Activated naive CD8-positive, alpha-beta T cell treated with anti-CD3 and anti-CD28 coated beads, Interleukin-2, amount 50 U/mL, for 16 hours (primary cell): Measurements from ENCODE around the gene FFAR2.
"Not testable (repeated sequence)": the region's sequence is repeated elsewhere in the genome, so short reads cannot be mapped to it uniquely, and the experiment has no call there.

Experiments
- DNase-seq: peaks from one replicate; pipeline ENCODE4 v3.0.0-alpha.2; 2020; ENCODE audit warnings: low read depth, low spot score

FFAR2 gene

DNA sequence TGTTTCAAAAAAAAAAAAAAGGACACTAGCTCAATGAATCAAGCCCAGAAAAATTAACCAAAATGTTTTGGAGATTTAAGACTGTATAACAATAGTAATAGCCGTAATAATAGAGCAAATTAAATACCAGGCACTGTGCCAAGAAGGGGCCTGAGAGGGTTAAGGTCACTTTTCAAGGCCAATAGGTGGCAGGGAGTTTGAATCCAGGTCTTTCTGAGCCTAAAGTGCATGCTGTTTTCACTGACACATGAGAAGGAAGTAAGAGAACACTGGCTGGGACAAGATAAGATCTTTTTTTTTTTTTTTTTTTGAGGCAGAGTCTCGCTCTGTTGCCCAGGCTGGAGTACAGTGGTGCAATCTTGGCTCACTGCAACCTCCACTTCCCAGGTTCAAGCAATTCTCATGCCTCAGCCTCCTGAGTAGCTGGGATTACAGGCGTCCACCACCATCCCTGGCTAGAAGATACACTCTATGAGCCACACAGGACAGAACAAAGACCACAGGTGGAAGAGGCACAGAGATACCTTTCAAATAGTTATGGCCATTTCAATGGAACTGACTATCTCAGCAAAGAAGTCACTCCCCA is 7.7 kb downstream of the FFAR2 start:
- no peak for DNase-seq

DNA sequence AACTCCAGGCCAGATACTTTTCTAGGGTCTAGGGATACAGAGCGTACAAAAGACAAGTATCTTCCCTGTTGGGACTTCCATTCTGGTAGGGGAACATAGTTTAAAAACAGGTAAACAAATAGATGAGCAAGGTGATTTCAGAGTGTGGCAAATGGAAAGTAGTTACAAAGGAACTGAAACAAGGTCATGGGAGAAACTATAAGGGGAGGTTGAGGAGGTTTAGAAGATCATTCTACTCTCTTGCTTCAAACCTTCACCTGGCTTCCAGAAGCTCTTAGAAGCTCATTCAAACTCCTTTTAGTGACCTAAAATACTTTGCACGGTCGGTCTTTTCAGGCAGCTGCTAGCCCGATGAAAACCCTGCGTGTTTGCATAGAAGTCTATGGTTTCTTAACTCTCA is 9.1 kb downstream of the FFAR2 start:
- no peak for DNase-seq

DNA sequence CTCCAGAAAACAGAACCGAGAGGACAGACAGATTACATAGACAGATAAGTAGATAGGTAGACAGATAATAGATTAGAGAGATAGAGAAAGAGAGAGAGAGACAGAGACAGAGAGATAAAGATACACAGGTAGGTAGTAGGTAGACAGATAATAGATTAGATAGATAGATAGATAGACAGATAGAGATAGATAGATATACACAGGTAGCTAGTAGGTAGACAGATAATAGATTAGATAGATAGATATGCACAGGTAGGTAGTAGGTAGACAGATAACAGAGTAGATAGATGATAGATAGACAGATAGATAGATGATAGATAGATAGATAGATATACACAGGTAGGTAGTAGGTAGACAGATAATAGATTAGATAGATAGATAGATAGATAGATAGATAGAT is 10.1 kb downstream of the FFAR2 start:
- no peak for DNase-seq

DNA sequence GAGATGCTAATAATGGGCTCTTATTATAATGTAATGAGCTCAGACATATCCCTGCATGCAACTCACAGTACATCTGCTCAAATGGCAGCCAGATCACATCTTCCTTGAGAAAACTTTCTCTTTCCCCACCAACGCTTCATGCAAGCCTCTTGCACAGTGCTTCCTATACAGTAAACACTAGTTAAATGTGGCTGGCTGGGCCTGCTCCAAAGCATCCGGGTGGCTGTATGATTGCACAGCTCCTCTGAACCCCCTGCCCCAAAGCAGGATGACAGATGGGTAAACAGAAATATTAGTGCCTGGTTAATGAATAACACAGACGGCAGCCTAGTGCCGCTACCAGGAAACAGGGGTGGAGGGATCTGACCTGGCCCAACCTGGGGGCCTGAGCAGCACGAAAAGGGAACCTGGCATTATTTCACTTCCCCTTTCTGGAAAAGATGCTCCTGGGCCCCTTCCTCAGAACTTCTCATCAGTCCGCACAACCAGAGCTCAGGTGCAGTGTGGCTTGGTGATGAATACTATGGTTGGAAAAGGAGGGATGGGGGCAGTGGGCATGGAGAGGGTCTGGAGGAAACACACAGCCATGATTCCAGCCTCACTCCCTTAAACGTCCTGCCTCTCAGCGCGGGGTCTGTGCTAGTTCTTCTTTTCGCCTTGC is 10.8 kb downstream of the FFAR2 start:
- DNase-seq: no peak

DNA sequence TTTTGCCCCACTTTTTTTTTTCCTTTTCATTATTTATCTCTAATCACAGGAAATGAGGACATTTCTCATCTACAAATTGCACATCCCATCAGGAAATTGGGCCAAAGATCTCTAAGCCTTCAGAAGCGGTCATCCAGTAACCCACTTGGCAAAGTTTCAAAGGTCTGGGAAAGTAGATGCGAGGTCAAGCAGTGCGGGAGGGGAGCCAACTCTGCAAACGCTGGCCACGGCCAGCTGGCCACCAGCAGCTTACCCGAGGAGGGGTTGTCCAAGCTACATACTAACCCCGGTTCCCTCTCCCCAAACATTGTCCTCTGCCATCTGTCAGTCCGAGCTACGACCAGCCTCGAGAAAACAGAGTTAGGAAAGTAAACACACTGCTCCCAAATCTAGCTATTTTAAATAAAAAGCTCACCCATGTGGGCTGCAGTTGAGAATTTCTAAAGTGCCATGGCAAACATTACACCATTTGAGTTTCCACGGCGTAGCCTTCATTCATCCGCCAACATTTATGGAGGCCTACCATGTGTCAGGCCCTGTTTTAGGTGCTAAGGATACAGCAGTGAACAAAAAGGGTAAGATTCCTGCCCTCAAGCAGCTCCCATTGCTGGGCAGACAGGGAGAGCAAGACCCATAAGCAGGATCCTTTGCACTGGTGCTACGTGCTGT is 11.5 kb downstream of the FFAR2 start:
- DNase-seq: no peak

DNA sequence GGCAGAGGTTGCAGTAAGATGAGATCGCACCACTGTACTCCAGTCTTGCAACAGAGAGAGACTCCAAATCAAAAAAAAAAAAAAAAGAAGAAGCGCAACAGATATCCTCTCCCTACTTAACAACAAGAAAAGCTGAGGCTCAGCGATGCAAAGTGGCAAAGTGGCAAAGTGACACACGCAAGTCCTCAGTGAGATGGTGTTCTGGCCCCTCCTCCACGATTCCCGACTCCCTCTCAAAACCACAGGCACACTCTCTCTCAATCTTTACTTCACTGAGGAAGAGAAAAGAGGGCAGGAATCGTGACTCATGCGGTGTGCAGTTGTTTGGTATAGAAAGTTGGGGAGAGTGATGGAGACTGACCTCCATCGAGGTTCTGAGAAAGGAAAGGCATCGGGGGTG is 12.6 kb downstream of the FFAR2 start:
- DNase-seq: no peak

DNA sequence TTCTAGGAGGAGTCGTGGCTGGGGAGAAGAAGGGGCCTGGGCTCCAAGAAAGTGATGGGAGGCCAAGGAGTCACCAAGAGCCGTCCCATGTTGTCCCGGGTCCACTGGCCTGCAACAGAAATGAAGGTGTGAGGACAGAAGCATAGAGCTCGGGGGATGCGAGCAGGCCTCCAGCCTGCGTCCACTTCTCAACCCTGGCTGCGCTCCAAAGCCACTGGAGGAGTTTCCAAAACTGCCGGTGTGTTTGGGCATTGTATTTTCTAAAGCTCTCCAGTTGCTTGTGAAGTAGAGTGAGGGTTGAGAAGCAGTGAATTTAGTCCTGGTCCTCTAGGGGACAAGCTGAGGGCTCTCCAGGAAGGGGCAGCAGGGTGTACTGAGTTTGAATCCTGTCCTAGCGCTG is 13.0 kb downstream of the FFAR2 start:
- DNase-seq: no peak

DNA sequence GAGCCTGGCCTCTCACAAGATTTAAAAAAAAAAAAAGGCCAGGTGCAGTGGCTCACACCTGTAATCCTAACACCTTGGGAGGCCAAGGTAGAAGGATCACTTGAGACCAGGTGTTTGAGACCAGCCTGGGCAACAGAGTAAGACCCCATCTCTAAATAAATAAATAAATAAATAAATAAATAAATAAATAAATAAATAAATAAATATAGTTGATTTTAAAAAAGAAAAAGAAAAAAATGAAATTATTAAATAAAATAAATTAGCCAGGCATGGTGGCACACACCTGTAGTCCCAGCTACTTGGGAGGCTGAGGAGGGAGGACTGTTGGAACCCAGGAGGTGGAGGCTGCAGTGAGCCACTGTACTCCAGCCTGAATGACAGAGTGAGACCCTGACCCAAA is 13.7 kb downstream of the FFAR2 start:
- not testable (repeated sequence) for DNase-seq

DNA sequence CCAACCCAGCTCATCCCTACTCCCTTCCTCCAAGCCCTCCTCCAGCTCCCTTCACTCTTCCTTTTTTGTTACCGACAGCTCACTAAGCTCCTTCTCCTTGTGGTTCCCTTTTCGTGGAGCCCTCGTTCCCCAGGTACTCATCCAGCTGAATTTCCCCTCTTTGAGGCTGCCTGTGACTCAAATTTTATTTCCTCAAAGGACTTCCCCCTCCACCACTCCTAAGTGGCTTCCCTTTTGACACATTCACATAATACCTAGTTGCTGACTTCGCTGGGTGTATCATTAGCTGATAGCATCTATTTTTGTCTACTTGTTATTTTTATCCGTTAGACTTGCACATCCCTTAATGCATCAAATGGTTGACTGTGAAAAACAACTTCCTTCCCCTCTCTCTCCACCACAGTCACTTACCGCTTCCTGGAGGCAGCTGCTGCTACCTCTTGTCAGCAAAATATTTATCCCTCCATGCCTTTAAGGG is 14.5 kb downstream of the FFAR2 start:
- DNase-seq: no peak

DNA sequence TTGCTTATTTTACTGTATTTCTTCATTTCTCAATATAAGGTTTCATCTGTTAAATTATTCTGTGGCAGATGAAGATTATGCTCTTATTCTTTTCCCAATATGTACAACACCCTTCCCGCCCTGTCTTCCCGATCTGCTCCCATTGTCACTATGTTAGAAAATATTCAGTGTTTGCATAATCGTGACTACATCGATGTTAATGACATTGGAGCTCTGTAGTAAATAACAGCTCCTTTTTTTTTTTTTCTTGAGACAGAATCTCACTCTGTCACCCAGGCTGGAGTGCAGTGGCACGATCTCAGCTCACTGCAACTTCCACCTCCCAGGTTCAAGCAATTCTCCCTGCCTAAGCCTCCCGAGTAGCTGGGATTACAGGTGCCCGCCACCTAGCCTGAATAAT is 14.9 kb downstream of the FFAR2 start:
- DNase-seq: not testable (repeated sequence)

DNA sequence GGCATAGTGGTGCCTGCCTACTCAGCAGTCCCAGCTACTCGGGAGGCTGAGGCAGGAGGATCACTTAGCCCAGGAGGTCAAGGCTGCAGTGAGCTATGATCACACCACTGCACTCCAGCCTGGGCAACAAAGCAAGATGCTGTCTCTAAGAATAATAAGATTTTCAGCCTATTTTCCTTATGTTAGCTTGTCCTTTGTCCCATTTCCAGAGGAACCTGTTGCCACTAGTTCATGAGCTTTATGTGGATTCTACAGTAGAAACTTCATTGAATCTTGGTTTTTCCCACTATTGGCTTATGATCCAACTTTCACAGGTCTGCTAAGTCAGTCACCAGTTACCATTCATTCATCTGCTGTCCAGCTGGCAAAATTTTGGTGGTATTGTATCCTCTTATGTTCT is 18.2 kb downstream of the FFAR2 start:
- DNase-seq: no peak

DNA sequence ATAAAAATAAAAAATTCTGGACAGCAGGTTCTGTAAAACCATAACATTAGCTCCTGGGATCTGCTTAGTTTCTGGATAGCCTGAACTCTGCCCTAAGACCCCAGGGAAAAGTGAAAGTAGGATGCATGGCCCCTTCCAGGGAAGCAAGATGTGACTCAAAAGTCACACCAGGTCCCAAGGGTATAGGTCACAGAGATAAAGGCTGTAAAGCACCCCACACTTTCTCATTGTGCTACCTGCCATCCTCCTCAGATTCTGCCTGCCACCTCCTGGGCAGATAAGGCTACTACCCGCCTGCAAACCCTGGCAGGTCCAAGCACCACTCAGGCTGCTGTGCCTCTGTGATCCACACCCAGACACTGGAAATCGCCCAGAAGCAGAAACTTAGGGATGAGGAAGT is 20.6 kb downstream of the FFAR2 start:
- peak; percentile 12 for DNase-seq

DNA sequence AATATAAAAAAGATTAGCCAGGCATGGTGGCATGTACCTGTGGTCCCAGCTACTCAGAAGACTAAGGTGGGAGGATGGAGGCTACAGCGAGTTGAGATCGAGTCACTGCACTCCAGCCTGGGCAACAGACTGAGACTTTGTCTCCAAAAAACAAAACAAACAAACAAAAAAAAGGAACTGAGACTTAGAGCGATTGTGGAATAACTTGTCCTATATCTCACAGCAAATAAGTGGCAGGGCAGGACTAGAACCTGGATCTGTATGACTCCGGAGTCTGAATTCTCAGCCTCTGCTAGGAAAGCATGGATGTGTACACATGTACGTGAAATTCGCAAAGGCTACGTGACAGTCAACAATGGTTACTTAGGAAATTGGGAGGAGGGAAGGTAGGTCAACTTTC is 22.1 kb downstream of the FFAR2 start:
- DNase-seq: no peak

DNA sequence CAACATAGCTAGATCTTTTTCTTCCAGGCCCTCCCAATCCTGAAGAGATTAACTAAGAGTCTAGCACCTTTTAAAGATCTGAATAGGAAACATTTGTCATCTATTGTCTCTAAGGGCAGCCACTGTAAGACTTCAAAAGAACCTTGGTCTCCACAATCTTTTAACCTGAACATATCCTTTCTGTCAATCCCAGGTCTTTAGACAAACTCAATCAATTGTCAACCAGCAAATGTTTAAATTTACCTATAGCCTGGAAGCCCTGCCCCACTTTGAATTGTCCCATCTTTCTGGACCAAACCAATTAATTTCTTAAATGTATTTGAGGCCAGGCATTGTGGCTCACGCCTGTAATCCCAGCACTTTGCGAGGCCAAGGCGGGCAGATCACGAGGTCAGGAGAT is 23.0 kb downstream of the FFAR2 start:
- DNase-seq: not testable (repeated sequence)

DNA sequence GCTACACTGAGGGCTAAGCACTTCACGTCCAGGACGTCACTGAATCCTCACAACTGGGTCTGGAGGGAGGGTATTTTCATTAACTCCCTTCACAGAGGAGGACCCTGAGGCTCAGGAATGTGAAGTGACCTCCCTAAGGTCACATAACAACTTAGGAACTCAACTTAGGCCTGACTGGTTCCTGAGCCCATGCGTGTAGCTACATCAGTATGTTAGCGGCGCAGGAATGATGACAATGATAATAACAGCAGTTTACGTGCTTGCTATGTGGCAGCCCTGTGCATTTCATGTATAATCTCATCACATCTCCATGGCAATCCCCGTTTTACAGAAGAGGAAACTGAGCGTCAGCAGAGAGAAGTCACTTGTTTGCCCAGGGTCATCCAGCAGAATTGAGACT is 23.9 kb downstream of the FFAR2 start:
- DNase-seq: no peak

DNA sequence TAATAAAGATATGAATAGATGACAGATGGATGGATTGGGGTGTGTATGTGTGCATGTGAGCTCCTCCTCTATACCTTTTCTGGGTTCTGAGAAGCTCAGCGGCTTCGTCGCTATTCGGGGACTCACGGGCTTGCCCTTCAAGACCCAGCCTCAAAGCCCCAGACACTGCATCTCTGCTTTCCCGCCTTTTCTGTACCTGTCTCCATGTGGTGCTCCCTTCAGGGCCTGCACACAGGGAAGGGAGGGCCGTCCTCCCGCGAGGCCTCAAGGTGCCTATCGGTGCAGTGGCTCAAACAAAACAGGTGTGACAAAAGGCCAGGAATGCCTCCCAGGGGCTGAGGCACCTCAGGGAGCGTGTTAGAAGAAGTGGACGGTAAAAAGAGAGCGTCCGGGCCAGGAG is 26.0 kb downstream of the FFAR2 start:
- DNase-seq: no peak

DNA sequence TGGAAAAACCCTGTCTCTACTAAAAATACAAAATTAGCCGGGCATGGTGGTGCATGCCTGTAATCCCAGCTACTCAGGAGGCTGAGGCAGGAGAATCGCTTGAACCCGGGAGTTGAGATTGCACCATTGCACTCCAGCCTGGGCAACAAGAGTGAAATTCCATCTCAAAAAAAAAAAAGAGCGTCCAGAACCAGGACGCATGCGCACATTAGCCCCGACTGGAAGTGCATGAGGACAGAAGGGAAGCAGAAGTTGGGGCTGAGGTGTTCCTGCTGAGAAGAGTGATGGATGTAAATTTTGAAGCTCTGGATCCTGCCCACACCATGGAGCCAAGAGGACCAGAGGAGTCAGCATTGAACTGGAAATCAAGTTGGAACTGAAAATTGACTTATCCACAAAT is 26.5 kb downstream of the FFAR2 start:
- DNase-seq: not testable (repeated sequence)

DNA sequence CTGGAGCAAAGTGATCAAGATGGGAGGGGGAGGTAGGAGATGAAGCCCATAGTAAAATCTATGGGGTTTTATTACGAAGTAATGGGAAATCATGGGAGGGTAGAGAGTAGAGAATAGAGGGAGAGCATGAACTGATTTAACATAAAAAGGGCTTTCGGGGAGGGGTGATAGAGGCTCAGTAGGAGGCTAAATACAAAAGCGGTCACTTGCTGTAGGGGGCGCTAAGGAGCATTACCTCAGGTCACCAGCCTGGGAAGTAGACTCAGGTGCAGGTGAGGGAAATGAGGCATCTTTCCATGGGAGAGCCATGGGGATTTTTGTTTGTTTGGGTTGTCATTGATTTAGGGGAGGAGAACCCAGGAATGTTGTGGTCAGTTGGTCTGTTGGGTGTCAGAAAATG is 28.1 kb downstream of the FFAR2 start:
- no peak for DNase-seq

DNA sequence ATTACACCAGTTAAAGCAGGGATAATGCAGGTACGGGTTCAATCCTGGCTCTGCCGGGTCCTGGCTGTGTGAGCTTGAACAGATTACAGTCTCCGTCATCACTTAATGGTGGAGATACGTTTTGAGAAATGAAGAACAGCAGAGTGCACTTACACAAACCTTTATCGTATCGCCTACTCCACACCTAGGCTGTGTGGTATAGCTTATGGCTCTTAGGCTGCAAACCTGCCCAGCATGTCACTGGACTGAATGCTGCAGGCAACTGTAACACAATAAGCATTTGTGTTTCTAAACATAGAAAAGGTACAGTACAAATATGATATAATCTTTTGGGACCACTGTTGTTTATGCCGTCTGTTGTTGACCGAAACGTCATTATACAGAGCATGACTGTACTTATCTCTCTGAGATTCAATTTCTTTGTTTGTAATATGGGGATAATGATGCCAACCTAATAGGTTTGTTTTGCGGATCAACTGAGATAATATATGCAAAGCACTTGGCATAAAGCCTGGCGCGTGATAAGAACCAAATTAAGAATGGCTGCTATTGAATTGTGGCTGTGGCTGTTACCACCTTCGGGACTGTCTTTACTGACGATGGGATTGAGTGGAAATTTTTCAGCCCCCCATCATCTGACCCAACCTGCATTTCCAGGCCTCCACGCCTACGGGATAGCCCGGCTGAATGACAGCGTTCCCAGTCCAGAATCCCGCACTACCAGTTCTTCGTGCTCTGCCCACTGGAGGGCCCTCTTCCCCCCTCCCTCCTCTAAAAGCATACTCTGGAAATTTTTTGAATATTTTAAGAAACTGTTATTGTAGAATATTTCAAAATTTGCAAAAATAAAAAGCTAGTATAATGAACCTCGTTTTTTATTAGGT is 31.0 kb downstream of the FFAR2 start:
- DNase-seq: no peak

DNA sequence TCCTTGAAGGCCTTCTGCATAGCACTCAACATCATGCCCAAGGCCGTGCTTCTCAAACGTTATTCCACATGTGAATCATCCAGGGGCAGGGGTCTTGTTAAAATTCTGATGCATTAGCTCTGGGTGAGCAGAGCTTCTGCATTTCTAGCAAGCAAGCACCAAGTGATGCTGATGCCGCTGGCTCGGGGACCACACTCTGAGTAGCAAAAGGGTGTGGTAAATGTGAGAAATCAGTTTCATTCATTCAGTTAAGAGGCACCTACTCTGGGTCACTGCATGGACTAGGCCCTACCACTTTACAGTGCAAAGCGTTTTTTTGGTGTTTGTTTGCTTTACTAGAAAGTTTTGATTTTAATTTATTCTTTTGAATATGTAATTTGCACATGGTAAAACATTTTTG is 35.0 kb downstream of the FFAR2 start:
- DNase-seq: no peak

DNA sequence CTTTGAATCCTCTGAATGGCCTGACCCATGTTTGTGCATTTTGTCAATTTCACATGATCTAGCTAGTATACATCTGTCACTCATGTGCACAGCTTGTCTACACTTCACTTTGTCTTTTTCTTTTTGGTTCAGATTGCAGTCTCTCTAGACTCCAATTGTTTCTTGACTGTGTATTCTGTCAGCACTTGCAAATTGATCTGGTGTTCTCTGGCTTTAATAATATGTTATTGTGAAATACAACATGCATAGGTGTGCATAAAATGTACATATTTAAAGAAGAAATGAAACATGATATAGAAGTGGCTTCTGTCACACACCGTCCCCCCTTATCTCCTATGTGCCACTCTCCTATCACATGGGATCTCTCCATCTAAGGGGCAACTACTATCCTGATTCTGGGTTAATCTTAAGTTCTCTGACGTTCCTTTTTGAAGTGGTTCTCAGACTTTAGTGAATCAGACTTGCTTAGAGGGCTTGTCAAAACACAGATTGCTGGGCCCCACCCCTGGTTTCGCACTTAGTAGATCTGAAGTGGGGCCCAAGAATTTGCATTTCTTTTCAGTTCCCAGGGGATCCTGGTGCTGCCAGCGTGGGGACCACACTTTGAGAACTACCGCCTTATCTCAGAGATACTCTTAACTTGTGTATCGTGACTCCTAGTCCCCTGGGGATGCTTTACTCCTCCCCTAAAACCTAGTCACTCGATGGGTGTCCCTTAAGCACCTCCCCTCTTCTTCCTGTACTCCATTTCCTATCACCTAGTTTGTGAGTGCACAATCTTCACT is 36.4 kb downstream of the FFAR2 start:
- no peak for DNase-seq
